Limb (tissue), 2 donors: ENCODE measurements around the gene DUSP14.
A peak's percentile ranks its signal among the peaks of the same experiment; 100 is the strongest.

ENCODE experiments used
- DNase-seq, 2 donors: peaks; one replicate each; pipeline ENCODE4 v3.0.0-alpha.2; 2016; ENCODE audit errors: extremely low spot score in 2 of 2

DUSP14 gene

GRCh38 chr17:37513711-37514110, 24.0 kb downstream of the DUSP14 start:
- DNase-seq = no peak

- no peak for DNase-seq
These were observed 26.5 kb downstream of the DUSP14 start for GRCh38 chr17:37516127-37516571.

GRCh38 chr17:37517881-37518280, 28.2 kb downstream of the DUSP14 start:
- DNase-seq = no peak

- no peak for DNase-seq
These were observed 29.1 kb downstream of the DUSP14 start for GRCh38 chr17:37518826-37519225.

- DNase-seq = no peak
These were observed 29.7 kb downstream of the DUSP14 start for GRCh38 chr17:37519251-37519985.

GRCh38 chr17:37520174-37520573, 30.5 kb downstream of the DUSP14 start:
- DNase-seq = no peak

GRCh38 chr17:37521821-37522220, 32.1 kb downstream of the DUSP14 start:
- DNase-seq = no peak

- no peak for DNase-seq
These were observed 34.1 kb downstream of the DUSP14 start for GRCh38 chr17:37523715-37524219.

GRCh38 chr17:37527249-37527851, 37.7 kb downstream of the DUSP14 start:
- peak in 1 of 2 donors; percentile 74 for DNase-seq

GRCh38 chr17:37530420-37530819, 40.7 kb downstream of the DUSP14 start:
- DNase-seq = no peak

- DNase-seq = no peak
These were observed 43.1 kb downstream of the DUSP14 start for GRCh38 chr17:37532756-37533155.

GRCh38 chr17:37535906-37536305, 46.2 kb downstream of the DUSP14 start:
- DNase-seq = no peak

- DNase-seq = no peak
These were observed 49.4 kb downstream of the DUSP14 start for GRCh38 chr17:37538981-37539659.

- DNase-seq = no peak
These were observed 52.4 kb downstream of the DUSP14 start for GRCh38 chr17:37541880-37542660.

- DNase-seq = no peak
These were observed 54.0 kb downstream of the DUSP14 start for GRCh38 chr17:37543637-37544052.

- DNase-seq = no peak
These were observed 55.8 kb downstream of the DUSP14 start for GRCh38 chr17:37545486-37545885.

- peak in 1 of 2 donors; percentile 67 for DNase-seq
These were observed 56.6 kb downstream of the DUSP14 start for GRCh38 chr17:37546302-37546701.

GRCh38 chr17:37547986-37548385, 58.3 kb downstream of the DUSP14 start:
- DNase-seq = no peak

- no peak for DNase-seq
These were observed 62.1 kb downstream of the DUSP14 start for GRCh38 chr17:37551788-37552187.

- no peak for DNase-seq
These were observed 63.8 kb downstream of the DUSP14 start for GRCh38 chr17:37553401-37553966.

GRCh38 chr17:37555386-37555785, 65.7 kb downstream of the DUSP14 start:
- DNase-seq = no peak
